Neural progenitor cell (in vitro differentiated cells): ENCODE data around the gene FRMD5. TPM values are rescaled to one million over a fixed set of nuclear protein-coding genes. Genes with fewer than 3 reads are reported as not detected.

Source experiments
- DNase-seq: peaks from one replicate; pipeline ENCODE4 v3.0.0-alpha.2; 2016; ENCODE audit warnings: low spot score
- H2AFZ ChIP-seq: fragments of 200-600 bp; sonication (generic); replicated peaks from 2 replicates; pipeline ENCODE4 v1.6.1; 2016; ENCODE audit warnings: antibody characterized with exemption
- H3F3A ChIP-seq: fragments of 200-600 bp; sonication (generic); 2 replicates; pipeline ENCODE4 v1.6.1; 2016; ENCODE audit warnings: antibody characterized with exemption, low read depth
- H3K27ac ChIP-seq: fragments of 200-600 bp; sonication (generic); 2 replicates; pipeline ENCODE4 v1.5.1; 2016; ENCODE audit warnings: mild to moderate bottlenecking
- H3K27me3 ChIP-seq: fragments of 200-600 bp; sonication (generic); 2 replicates; pipeline ENCODE4 v1.6.1; 2016; ENCODE audit warnings: mild to moderate bottlenecking, moderate library complexity
- H3K36me3 ChIP-seq: fragments of 200-600 bp; sonication (generic); 2 replicates; pipeline ENCODE4 v1.5.1; 2016
- H3K4me1 ChIP-seq: fragments of 200-600 bp; sonication (generic); 2 replicates; pipeline ENCODE4 v1.6.1; 2016; ENCODE audit warnings: mixed run types
- H3K4me2 ChIP-seq: fragments of 200-600 bp; sonication (generic); 2 replicates; pipeline ENCODE4 v1.6.1; 2016
- H3K4me3 ChIP-seq: fragments of 200-600 bp; sonication (generic); 2 replicates; pipeline ENCODE4 v1.5.1; 2016
- H3K79me2 ChIP-seq: fragments of 200-600 bp; sonication (generic); 2 replicates; pipeline ENCODE4 v1.6.1; 2016; ENCODE audit warnings: low read depth
- H3K9ac ChIP-seq: fragments of 200-600 bp; sonication (generic); 2 replicates; pipeline ENCODE4 v1.6.1; 2016
- H3K9me3 ChIP-seq: fragments of 200-600 bp; sonication (generic); 2 replicates; pipeline ENCODE4 v1.5.1; 2016; ENCODE audit warnings: low read depth
- H4K20me1 ChIP-seq: fragments of 200-600 bp; sonication (generic); 2 replicates; pipeline ENCODE4 v1.6.1; 2016; ENCODE audit warnings: low read depth
- H3K27ac Mint-ChIP-seq: 3 replicates; pipeline ENCODE4 v1.8.0; 2021; ENCODE audit warnings: mixed read lengths
- H3K27me3 Mint-ChIP-seq: 2 replicates; pipeline ENCODE4 v1.8.0; 2022; ENCODE audit warnings: low read depth, mild to moderate bottlenecking, inconsistent platforms, moderate library complexity, mixed read lengths; ENCODE audit not compliant: insufficient read depth
- H3K36me3 Mint-ChIP-seq: 3 replicates; pipeline ENCODE4 v1.8.0; 2021; ENCODE audit warnings: mixed read lengths
- H3K4me1 Mint-ChIP-seq: 3 replicates; pipeline ENCODE4 v1.8.0; 2021; ENCODE audit warnings: mixed read lengths
- H3K4me3 Mint-ChIP-seq: 3 replicates; pipeline ENCODE4 v1.8.0; 2021; ENCODE audit warnings: mild to moderate bottlenecking, moderate library complexity, mixed read lengths
- H3K9me3 Mint-ChIP-seq: 3 replicates; pipeline ENCODE4 v1.8.0; 2020; ENCODE audit warnings: mixed read lengths
- CTCF ChIP-seq: fragments of 200-600 bp; sonication (generic); IDR thresholded peaks from 2 replicates; pipeline ENCODE4 v1.5.1; 2017; ENCODE audit warnings: antibody characterized with exemption, mild to moderate bottlenecking
- EZH2 ChIP-seq: fragments of 200-600 bp; sonication (generic); IDR thresholded peaks from 2 replicates; pipeline ENCODE4 v1.6.1; 2017; ENCODE audit warnings: antibody characterized with exemption, mild to moderate bottlenecking, moderate library complexity
- EZH2phosphoT487 ChIP-seq: fragments of 200-600 bp; sonication (generic); IDR thresholded peaks from 2 replicates; pipeline ENCODE4 v1.6.1; 2017; ENCODE audit warnings: antibody characterized with exemption
- total RNA-seq: library from RNA; depleted of rRNA; stranded (reverse); fragments of >200 nt; gene quantifications from 2 replicates; pipeline ENCODE4 v1.2.3, GENCODE V29; 2015; ENCODE audit warnings: low replicate concordance

Gene FRMD5
- total RNA-seq, 1 donor from 2014 or later, result 10.1 TPM

DNA sequence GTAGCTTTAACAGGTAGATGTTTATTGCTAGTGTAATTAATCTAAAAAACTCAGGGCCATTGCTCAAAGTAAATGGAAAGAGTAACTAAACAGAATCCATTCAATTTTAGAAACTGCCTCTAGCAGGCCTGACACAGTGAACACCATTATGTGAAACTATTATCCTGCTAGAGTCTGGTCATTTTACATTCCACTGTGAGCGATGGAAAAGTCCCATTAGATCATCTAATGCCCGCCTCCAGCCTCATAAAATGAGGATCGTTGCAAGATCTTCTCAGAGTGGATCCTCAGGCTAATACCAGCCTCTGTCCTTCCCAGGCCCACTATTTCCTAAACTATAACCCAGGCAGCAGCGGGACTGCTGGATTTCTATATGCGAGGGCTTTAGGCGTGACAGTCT lies 260.6 kb downstream of the FRMD5 start:
- Histone ChIP-seq H3K27ac (no peak overlapping the region), H2AFZ (no peak overlapping the region), H3F3A (peaks cover 6% of the 10 kb centered on the region), H3K9me3 (no peaks in the 10 kb centered on the region), H3K4me1 (peaks cover 16% of the 10 kb centered on the region), H3K4me2 (no peak overlapping the region), H3K79me2 (no peaks in the 10 kb centered on the region), H4K20me1 (peaks cover 6% of the 10 kb centered on the region), H3K4me3 (no peak overlapping the region), H3K9ac (no peak overlapping the region), H3K27me3 (no peaks in the 10 kb centered on the region), H3K36me3 (no peaks in the 10 kb centered on the region)
- no peak for DNase-seq
- Mint-ChIP-seq H3K4me3 (no peak overlapping the region), H3K36me3 (no peaks in the 10 kb centered on the region), H3K27ac (no peak overlapping the region), H3K9me3 (no peaks in the 10 kb centered on the region), H3K4me1 (peaks cover 11% of the 10 kb centered on the region), H3K27me3 (peaks cover 2% of the 10 kb centered on the region)
- no peak for TF ChIP-seq CTCF
- no peak for TF ChIP-seq EZH2
- TF ChIP-seq EZH2phosphoT487, result no peak

GRCh38 chr15:43932907-43933306 lies 262.2 kb downstream of the FRMD5 start:
- Histone ChIP-seq H3F3A (peaks cover 6% of the 10 kb centered on the region), H3K27ac (no peak overlapping the region), H3K79me2 (no peaks in the 10 kb centered on the region), H2AFZ (no peak overlapping the region), H3K4me1 (peaks cover 30% of the 10 kb centered on the region), H3K36me3 (no peaks in the 10 kb centered on the region), H3K9me3 (no peaks in the 10 kb centered on the region), H3K27me3 (peaks cover 9% of the 10 kb centered on the region), H3K4me2 (no peak overlapping the region), H3K4me3 (no peak overlapping the region), H4K20me1 (peaks cover 11% of the 10 kb centered on the region), H3K9ac (no peak overlapping the region)
- TF ChIP-seq EZH2 (no peak), CTCF (no peak), EZH2phosphoT487 (no peak)
- Mint-ChIP-seq H3K9me3 (no peaks in the 10 kb centered on the region), H3K27me3 (peaks cover 2% of the 10 kb centered on the region), H3K4me1 (peaks cover 15% of the 10 kb centered on the region), H3K36me3 (no peaks in the 10 kb centered on the region), H3K27ac (no peak overlapping the region), H3K4me3 (no peak overlapping the region)
- no peak for DNase-seq

GRCh38 chr15:43931790-43932435 lies 263.2 kb downstream of the FRMD5 start:
- Histone ChIP-seq H4K20me1 (peaks cover 11% of the 10 kb centered on the region), H3K36me3 (no peaks in the 10 kb centered on the region), H3K27ac (no peak overlapping the region), H3K9ac (no peak overlapping the region), H3K27me3 (peaks cover 13% of the 10 kb centered on the region), H3K4me3 (no peak overlapping the region), H3K4me2 (no peak overlapping the region), H2AFZ (no peak overlapping the region), H3F3A (peaks cover 6% of the 10 kb centered on the region), H3K79me2 (no peaks in the 10 kb centered on the region), H3K4me1 (peaks cover 31% of the 10 kb centered on the region), H3K9me3 (no peaks in the 10 kb centered on the region)
- TF ChIP-seq EZH2, result no peak
- TF ChIP-seq CTCF, result no peak
- TF ChIP-seq EZH2phosphoT487, result no peak
- Mint-ChIP-seq H3K4me3 (no peak overlapping the region), H3K4me1 (peaks cover 15% of the 10 kb centered on the region), H3K27ac (no peak overlapping the region), H3K9me3 (no peaks in the 10 kb centered on the region), H3K36me3 (no peaks in the 10 kb centered on the region), H3K27me3 (peaks cover 2% of the 10 kb centered on the region)
- DNase-seq, result no peak
